H1 (cell line): ENCODE data around the gene ANKDD1A. TPM values are rescaled to one million over a fixed set of nuclear protein-coding genes. Genes with fewer than 3 reads are reported as not detected.

ENCODE experiments used
- CHD2 ChIP-seq: IDR thresholded peaks from 2 replicates; pipeline ENCODE4 v1.6.1; 2012; ENCODE audit warnings: low read length, improper control_type of control experiment
- EZH2 ChIP-seq: fragments of 200-600 bp; sonication (generic); IDR thresholded peaks from 2 replicates; pipeline ENCODE4 v1.7.1; 2012; ENCODE audit warnings: low read depth, mild to moderate bottlenecking, moderate library complexity, low read length, inconsistent platforms; ENCODE audit not compliant: severe bottlenecking
- HDAC2 ChIP-seq, 2 experiments: fragments of 300-600 bp in 1 of 2; sonication (generic) in 1 of 2; IDR thresholded peaks; 2 replicates each; pipeline ENCODE4 v1.6.1; 2011 to 2012; ENCODE audit warnings: low read depth in 2 of 2, low read length in 2 of 2, mild to moderate bottlenecking in 2 of 2, moderate library complexity in 2 of 2, borderline replicate concordance in 1 of 2, inconsistent platforms in 1 of 2
- PHF8 ChIP-seq: fragments of 200-600 bp; sonication (generic); conservative IDR thresholded peaks from 2 replicates; pipeline ENCODE4 v1.7.1; 2012; ENCODE audit warnings: low read depth, mild to moderate bottlenecking, inconsistent platforms, low read length, moderate library complexity
- POLR2AphosphoS5 ChIP-seq: IDR thresholded peaks from 2 replicates; pipeline ENCODE4 v1.6.1; 2011; ENCODE audit warnings: low read depth, low read length
- RBBP5 ChIP-seq: IDR thresholded peaks from 2 replicates; pipeline ENCODE4 v1.7.1; 2012; ENCODE audit warnings: low read depth, mild to moderate bottlenecking, inconsistent platforms, low read length, moderate library complexity, borderline replicate concordance
- SIN3A ChIP-seq, 2 experiments: IDR thresholded peaks in 1 of 2; conservative IDR thresholded peaks in 1 of 2; 2 replicates each; pipeline ENCODE4 v1.6.1; 2011 to 2012; ENCODE audit warnings: low read length in 2 of 2, improper control_type of control experiment in 1 of 2, low read depth in 1 of 2, mild to moderate bottlenecking in 1 of 2
- SIX5 ChIP-seq: IDR thresholded peaks from 2 replicates; pipeline ENCODE4 v1.6.1; 2011; ENCODE audit warnings: mild to moderate bottlenecking, low read depth, low read length
- SP1 ChIP-seq: IDR thresholded peaks from 2 replicates; pipeline ENCODE4 v1.6.1; 2011; ENCODE audit warnings: low read depth, low read length
- SP4 ChIP-seq: IDR thresholded peaks from 2 replicates; pipeline ENCODE4 v1.6.1; 2012; ENCODE audit warnings: low read length, inconsistent platforms
- polyA plus RNA-seq, 7 experiments: library from polyadenylated mRNA; depleted of rRNA in 3 of 7; stranded (reverse) in 5 of 7; unstranded in 2 of 7; fragments of >200 nt in 5 of 7; fragments of 200-250 nt in 2 of 7; gene quantifications; 1 replicate in 5 of 7; 2 replicates in 1 of 7; 4 replicates in 1 of 7; pipeline versions ENCODE4 v1.2.1 to v1.2.3, GENCODE V29; 2011 to 2013; ENCODE audit warnings: missing spikeins in 2 of 7, mixed read lengths in 2 of 7
- total RNA-seq: library from RNA; stranded (reverse); fragmentation: NEBNext Ultra II Directional; extraction: Animal tissue kit (Norgen Biotek cat#: 25700); gene quantifications from 2 replicates; pipeline ENCODE4 v1.2.1, GENCODE V29; 2021
- TF ChIP-seq, protein P1 (sequence below): fragments of 300-600 bp; sonication (generic); IDR thresholded peaks from 2 replicates; pipeline ENCODE4 v1.7.1; 2012; ENCODE audit warnings: low read length, moderate library complexity, mild to moderate bottlenecking, inconsistent platforms; ENCODE audit not compliant: insufficient replicate concordance

The ANKDD1A gene
- total and polyA plus RNA-seq, 2 of the 8 experiments (the other 6 are each of a cell fraction or from before 2014, with no cell fraction given) = 4.1 to 5.0 TPM

DNA sequence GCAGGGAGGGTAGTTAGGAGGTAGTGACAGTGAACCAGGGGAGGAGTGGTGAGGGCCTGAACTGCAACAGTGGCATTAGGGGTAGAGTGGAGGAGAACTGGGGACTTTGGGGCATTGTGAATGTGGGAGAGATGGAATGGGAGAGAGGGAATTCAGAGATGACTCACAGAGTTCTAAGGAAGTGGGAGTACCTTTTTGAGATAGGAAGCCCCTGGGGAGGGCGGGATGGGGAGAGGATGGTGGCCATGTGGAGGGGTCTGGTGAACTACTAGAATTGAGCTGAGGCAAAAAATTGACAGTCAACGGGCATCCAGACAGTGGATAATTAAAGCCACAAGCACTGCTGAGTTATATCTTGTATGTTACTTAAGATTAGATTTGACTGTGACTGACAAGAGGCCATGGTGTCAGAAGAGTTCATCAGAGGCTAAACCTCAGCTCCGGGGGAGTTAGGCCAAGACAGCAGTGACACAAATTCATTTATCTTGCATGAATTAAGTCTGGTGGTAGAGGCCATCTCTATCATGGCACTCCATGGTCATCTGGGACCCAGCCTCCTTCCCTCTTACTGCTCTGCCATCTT is 36.0 kb upstream of the ANKDD1A start (continued):
- TF ChIP-seq, protein P1, sequence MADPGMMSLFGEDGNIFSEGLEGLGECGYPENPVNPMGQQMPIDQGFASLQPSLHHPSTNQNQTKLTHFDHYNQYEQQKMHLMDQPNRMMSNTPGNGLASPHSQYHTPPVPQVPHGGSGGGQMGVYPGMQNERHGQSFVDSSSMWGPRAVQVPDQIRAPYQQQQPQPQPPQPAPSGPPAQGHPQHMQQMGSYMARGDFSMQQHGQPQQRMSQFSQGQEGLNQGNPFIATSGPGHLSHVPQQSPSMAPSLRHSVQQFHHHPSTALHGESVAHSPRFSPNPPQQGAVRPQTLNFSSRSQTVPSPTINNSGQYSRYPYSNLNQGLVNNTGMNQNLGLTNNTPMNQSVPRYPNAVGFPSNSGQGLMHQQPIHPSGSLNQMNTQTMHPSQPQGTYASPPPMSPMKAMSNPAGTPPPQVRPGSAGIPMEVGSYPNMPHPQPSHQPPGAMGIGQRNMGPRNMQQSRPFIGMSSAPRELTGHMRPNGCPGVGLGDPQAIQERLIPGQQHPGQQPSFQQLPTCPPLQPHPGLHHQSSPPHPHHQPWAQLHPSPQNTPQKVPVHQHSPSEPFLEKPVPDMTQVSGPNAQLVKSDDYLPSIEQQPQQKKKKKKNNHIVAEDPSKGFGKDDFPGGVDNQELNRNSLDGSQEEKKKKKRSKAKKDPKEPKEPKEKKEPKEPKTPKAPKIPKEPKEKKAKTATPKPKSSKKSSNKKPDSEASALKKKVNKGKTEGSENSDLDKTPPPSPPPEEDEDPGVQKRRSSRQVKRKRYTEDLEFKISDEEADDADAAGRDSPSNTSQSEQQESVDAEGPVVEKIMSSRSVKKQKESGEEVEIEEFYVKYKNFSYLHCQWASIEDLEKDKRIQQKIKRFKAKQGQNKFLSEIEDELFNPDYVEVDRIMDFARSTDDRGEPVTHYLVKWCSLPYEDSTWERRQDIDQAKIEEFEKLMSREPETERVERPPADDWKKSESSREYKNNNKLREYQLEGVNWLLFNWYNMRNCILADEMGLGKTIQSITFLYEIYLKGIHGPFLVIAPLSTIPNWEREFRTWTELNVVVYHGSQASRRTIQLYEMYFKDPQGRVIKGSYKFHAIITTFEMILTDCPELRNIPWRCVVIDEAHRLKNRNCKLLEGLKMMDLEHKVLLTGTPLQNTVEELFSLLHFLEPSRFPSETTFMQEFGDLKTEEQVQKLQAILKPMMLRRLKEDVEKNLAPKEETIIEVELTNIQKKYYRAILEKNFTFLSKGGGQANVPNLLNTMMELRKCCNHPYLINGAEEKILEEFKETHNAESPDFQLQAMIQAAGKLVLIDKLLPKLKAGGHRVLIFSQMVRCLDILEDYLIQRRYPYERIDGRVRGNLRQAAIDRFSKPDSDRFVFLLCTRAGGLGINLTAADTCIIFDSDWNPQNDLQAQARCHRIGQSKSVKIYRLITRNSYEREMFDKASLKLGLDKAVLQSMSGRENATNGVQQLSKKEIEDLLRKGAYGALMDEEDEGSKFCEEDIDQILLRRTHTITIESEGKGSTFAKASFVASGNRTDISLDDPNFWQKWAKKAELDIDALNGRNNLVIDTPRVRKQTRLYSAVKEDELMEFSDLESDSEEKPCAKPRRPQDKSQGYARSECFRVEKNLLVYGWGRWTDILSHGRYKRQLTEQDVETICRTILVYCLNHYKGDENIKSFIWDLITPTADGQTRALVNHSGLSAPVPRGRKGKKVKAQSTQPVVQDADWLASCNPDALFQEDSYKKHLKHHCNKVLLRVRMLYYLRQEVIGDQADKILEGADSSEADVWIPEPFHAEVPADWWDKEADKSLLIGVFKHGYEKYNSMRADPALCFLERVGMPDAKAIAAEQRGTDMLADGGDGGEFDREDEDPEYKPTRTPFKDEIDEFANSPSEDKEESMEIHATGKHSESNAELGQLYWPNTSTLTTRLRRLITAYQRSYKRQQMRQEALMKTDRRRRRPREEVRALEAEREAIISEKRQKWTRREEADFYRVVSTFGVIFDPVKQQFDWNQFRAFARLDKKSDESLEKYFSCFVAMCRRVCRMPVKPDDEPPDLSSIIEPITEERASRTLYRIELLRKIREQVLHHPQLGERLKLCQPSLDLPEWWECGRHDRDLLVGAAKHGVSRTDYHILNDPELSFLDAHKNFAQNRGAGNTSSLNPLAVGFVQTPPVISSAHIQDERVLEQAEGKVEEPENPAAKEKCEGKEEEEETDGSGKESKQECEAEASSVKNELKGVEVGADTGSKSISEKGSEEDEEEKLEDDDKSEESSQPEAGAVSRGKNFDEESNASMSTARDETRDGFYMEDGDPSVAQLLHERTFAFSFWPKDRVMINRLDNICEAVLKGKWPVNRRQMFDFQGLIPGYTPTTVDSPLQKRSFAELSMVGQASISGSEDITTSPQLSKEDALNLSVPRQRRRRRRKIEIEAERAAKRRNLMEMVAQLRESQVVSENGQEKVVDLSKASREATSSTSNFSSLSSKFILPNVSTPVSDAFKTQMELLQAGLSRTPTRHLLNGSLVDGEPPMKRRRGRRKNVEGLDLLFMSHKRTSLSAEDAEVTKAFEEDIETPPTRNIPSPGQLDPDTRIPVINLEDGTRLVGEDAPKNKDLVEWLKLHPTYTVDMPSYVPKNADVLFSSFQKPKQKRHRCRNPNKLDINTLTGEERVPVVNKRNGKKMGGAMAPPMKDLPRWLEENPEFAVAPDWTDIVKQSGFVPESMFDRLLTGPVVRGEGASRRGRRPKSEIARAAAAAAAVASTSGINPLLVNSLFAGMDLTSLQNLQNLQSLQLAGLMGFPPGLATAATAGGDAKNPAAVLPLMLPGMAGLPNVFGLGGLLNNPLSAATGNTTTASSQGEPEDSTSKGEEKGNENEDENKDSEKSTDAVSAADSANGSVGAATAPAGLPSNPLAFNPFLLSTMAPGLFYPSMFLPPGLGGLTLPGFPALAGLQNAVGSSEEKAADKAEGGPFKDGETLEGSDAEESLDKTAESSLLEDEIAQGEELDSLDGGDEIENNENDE = no peak
- TF ChIP-seq PHF8 (no peak), POLR2AphosphoS5 (no peak), EZH2 (no peak), RBBP5 (no peak), CHD2 (no peak), SIN3A (conservative IDR thresholded peaks at IDR 0.05 in 1 of 2, IDR thresholded peaks at IDR 0.05 in 1 of 2; ENCODE audit: low read depth in 1 of 2, low read length in 2 of 2) (no peak), SP4 (no peak), SP1 (no peak), HDAC2 (IDR thresholded peaks at IDR 0.05; ENCODE audit: borderline replicate concordance in 1 of 2, low read depth in 2 of 2, low read length in 2 of 2) (no peak), SIX5 (no peak)
